ENCODE results near the gene CRLF1.

Gene CRLF1, protein sequence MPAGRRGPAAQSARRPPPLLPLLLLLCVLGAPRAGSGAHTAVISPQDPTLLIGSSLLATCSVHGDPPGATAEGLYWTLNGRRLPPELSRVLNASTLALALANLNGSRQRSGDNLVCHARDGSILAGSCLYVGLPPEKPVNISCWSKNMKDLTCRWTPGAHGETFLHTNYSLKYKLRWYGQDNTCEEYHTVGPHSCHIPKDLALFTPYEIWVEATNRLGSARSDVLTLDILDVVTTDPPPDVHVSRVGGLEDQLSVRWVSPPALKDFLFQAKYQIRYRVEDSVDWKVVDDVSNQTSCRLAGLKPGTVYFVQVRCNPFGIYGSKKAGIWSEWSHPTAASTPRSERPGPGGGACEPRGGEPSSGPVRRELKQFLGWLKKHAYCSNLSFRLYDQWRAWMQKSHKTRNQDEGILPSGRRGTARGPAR
- total RNA-seq = 0 to 0.05 (median 0) reads per million in 3 experiments

DNA sequence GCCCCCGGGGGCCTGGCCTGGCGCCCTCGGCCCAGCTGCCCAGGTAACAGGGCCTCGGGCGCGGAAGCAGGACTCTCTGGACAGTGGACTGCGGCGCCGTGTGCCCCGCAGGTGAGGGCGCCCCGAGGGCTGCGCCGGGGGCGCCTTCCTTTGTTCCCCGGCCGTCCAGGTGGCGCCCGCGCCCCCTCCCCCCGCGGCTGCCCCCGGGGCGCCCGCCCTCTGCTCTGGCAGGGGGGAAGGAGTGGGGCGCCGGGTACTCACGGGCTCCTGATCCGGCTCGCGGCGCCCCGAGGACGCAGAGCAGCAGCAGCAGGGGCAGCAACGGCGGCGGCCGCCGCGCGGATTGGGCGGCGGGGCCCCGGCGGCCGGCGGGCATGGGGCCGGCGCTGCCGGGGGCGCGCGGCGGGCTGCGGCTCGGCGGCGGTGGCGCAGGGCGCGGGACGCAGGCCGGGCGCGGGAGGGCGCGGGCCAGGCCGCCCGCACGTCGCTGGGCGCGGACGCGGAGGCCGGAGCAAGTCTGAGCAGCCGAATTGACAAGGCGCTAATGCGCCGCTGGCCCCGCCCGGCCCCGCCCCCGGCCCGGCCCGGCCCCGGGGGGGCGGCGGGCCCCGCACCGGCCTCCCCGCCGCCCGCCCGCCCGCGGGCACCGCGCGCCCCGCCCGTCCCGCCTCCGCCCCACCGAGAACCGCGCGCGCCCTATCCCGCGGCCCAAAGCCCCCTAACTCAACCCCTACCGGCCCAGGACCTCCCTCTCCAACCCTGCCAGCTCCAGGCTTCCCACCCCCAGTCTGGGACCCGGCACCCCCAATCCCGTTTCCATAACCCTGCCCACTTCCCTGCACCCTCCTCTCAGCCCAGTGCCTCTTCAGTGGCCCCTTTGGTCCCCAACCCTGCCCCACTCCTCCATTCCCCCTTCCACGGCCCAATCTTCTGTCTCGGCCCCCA, at the start of gene CRLF1:
Gene CRLF1 (minus strand): TSS at position 519 of the 945 bp plus-strand sequence. CDS start 143 bp downstream, at position 376.
- DNase-seq = no peak

GRCh38 chr19:18655173-18655844, 48.7 kb upstream of the CRLF1 start:
- no peak for DNase-seq

- no peak for DNase-seq
Observed at GRCh38 chr19:18654469-18654868, 47.9 kb upstream of the CRLF1 start.

GRCh38 chr19:18653853-18654252, 47.3 kb upstream of the CRLF1 start:
- no peak for DNase-seq

DNA sequence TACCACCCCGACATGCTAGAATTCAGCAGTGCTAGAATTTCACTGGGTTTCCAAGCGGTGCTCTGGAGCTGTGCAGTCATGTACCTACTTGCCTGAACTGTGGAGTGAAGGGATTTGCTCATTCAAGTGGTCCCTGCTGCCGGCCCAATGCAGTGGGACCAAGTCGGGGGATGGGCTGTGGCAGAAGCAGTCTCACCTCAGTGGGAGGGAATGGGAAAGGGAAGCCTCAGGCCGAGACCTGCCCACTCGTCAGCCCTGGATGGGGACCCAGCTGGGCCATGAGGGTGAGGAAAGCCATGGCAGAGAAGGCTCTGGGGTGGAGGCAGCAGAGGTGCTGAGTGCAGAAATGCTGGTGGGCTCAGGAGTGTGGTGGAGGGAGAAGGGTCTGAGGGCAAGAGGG, 45.1 kb upstream of the CRLF1 start:
- DNase-seq = no peak

GRCh38 chr19:18651300-18651699, 44.7 kb upstream of the CRLF1 start:
- no peak for DNase-seq

GRCh38 chr19:18650468-18651041, 44.0 kb upstream of the CRLF1 start:
- no peak for DNase-seq

DNA sequence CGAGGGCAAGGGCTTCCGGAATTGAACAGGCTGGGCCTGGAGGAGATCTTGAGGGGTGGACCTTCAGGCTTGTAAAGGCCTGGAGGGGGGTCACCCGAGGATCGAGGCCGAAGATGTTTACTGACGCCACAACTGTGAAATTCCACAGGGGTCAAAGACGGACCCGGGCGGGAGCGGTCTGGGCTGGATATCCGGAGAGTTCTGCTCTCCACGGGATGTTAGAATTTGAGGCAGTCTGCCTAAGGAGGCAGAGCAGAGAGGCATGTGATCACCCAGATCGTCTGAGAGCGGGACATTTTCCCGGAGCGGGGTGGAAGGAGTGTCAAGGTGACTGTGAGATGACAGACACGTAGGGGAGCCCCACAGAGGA, 43.4 kb upstream of the CRLF1 start:
- DNase-seq = no peak

- DNase-seq = no peak
Observed at GRCh38 chr19:18649371-18650020, 42.9 kb upstream of the CRLF1 start.

DNA sequence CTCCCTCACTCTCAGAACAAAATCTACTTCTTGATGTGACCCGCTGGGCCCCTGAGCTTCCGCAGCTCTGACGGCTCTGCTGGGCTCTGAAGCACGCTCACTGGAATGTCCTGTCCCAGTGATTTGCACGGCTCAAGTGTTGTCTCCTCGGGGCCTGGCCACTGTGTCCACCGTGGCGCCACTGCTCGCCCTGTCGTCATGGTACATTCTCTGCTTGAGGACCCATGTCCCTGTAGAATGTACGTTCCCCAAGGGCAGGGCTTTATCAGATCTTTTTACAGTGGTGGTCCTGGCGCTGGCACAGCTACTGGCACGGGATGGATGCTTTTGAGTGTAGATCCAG, 42.3 kb upstream of the CRLF1 start:
- DNase-seq = no peak

DNA sequence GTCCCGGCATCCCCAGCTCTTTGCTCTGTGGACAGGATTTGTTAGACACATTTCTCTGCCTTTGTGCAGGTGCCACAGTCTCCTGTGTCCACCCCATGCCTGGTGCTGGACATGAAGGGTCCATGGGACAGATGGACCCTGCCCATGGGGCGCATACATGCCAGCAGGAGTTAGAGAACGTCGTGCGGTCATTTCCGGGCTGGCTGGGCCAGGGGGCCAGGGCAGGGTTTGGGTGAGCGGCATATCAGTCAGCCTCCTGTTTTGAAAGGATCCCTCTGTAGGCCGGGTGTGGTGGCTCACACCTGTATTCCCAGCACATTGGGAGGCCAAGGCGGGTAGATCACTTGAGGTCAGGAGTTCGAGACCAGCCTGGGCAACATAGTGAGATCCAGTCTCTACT, 41.2 kb upstream of the CRLF1 start:
- no peak for DNase-seq

DNA sequence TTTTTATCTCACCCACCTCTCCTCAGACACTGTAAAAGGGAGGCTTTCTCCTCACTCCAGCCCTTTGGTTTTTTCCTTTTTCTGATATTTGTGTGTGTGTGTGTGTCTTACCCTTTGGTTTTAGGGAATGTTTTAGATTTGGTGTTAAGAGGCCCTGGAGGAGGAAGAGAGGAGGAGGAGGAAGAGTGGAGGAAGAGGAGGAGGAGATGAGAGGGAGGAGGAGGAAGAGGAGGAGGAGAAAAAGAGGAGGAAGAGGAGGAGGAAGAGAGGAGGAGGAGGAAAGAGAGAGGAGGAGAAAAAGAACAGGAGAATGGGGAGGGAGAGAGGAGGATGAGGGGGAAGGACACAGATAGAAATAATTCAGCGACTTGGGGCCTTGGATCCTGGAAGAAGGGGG, 40.8 kb upstream of the CRLF1 start:
- no peak for DNase-seq

GRCh38 chr19:18646535-18647370, 40.2 kb upstream of the CRLF1 start:
- no peak for DNase-seq

DNA sequence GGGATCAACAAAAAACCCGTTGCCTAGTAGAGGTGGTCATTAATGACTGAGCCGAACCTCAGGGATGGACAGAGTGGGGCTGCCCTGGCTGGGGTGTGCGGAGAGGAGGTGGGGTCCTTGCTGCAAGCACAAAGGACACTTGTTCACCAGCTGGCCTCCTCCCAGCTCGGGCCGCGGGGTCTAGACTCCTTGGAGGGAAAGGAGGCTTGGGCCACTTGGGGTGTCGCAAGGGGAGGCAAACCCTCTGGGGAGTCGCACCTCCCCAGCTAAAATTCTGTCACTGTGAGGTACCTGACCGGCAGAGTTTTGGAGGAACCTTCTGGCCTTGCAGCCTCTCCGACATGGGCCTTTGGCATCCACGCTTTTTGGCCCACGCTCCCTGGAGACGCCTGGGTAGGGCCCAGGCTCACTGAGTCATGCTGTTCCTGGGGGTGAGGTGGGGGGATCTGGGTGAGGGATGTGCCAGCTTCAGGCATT, 38.5 kb upstream of the CRLF1 start:
- DNase-seq = no peak

DNA sequence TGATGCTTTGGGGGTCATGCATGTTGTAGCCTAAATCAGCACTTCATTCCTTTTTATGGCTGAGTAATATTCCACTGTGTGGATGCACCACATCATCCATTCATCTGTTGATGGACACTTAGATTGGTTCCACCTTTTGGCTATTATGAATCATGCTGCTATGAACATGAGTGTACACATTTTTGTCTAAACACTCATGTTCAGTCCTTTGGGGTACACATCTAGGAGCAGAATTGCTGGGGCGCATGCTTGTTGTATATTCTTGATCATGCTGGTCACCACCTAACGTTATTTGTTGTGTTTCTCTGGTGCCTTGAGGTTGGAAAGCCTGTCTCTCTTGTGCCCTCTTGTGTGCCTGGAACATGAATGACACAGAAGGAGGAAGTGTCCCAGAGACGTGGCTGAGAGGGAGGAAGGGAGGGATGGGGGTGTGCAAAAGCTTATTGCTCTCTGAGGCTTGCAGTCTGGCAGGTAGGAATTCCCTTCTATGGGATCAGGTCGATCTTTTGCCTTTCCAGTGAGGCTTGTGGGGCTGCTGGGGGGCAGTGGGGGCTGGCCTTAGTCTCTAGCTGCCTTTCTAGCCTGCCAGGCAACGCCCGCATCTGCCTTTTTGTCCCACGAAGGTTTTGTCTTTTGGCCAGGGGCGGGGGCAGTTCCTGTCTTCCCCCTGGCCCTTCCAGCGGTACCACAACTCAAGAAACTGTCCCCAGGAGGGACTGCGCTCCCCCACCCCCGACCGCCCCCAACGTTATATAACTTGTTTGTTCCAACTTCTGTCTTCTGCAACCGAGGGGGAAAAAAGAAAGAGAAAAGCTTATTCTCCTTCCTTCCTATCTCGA, 37.8 kb upstream of the CRLF1 start:
- no peak for DNase-seq

DNA sequence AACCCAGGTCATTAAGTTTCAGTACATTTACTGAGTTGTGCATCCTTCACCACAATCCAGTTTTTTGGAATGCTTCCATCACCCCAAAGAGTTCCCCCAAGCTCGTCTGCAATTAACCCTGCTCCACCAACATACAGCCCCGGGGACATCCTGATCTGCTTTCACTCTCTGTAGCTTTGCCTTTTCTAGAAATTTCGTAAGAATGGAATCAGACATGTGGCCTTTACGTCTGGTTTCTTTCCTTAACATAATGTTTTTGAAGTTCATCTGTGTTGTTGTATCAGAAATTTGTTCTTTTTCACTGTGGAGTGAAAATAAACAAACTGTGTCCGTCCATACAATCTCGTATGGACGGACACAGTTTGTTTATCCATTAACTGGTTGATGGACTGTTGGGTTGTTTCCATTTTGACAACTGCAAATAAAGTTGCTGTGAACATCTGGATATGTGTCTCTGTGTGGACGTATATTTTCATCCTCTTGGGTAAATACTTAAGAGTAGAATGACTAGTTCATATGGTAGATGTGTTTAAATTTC, 33.2 kb upstream of the CRLF1 start:
- DNase-seq = no peak

- no peak for DNase-seq
Observed at GRCh38 chr19:18637673-18638630, 31.4 kb upstream of the CRLF1 start.

DNA sequence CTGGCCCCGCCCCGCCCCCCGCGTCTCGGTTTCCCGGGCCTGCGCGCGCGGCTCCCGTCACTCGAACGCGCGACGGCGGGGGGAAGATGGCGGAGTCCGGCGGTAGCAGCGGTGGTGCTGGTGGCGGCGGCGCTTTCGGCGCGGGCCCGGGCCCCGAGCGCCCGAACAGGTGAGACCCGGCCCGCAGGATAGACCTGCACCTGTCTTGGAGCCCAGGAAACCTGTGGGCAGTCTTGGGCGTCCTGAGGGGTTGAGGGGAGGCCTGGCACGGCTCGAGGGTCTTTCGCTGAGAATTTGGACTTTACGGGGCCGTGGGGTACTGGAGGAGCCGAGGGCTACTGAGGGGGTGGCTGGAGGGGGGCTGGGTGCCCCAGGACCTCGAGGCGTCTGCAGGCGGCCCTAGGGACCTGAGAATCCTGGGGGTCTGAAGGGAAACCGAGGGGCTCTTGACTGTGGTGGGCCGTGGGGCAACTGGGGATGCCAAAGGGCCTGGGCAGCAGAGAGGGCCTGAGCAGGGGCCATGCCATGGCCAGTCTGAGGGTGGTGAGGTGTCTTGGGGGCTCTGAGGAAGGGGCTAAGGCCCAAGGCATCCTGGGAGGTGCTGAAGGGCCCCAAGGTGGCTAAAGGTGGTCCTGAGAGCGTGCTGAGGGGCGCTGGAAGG, 30.5 kb upstream of the CRLF1 start, which contains the start of gene KLHL26:
Gene KLHL26 (plus strand): TSS at position 60 of the 661 bp plus-strand sequence. CDS start 27 bp downstream, at position 87.
- DNase-seq = no peak

Data from central memory CD4-positive, alpha-beta T cell (primary cell).